HEK293 (cell line): ENCODE data around the gene RPRM.
"Not testable (repeated sequence)": the region's sequence is repeated elsewhere in the genome, so short reads cannot be mapped to it uniquely, and the experiment has no call there.

Source experiments
- CTCF ChIA-PET: fragments of 350-600 bp; formaldehyde crosslinking; extraction: SDS; loops from one replicate; lab custom pipeline; 2021; ENCODE audit warnings: antibody characterized with exemption; lab: Yijun Ruan, JAX
- POLR2A ChIA-PET: fragments of 300-600 bp; formaldehyde crosslinking; extraction: SDS; loops from one replicate; lab custom pipeline; 2020; ENCODE audit warnings: antibody characterized with exemption, inconsistent platforms; lab: Yijun Ruan, JAX
- H3K27ac ChIP-seq: fragments of 200-500 bp; sonication (Bioruptor generic); 2 replicates; pipeline ENCODE4 v1.5.1; 2014; ENCODE audit warnings: low read depth, low read length, control low read depth, inconsistent platforms; ENCODE audit errors: extremely low read depth
- H3K36me3 ChIP-seq, 2 experiments: fragments of 200-500 bp in 1 of 2; sonication (Bioruptor generic) in 1 of 2; 1 replicate in 1 of 2; 2 replicates in 1 of 2; pipeline ENCODE4 v1.5.1; 2014 to 2017; ENCODE audit warnings: inconsistent platforms in 2 of 2, low read length in 2 of 2; ENCODE audit not compliant: control insufficient read depth in 2 of 2, insufficient read depth in 1 of 2
- H3K4me1 ChIP-seq: fragments of 200-500 bp; sonication (Bioruptor generic); 2 replicates; pipeline ENCODE4 v1.5.1; 2014; ENCODE audit warnings: mild to moderate bottlenecking, low read length, inconsistent platforms; ENCODE audit not compliant: control insufficient read depth, insufficient read depth
- H3K4me3 ChIP-seq: 2 replicates; pipeline ENCODE4 v1.5.1; 2011; ENCODE audit warnings: low read depth, mild to moderate bottlenecking, control low read depth, low read length, moderate library complexity
- H3K9me3 ChIP-seq: fragments of 200-500 bp; sonication (Bioruptor generic); 2 replicates; pipeline ENCODE4 v1.5.1; 2014; ENCODE audit warnings: low read depth, low read length, inconsistent platforms; ENCODE audit not compliant: control insufficient read depth, insufficient read depth
- GLIS1 ChIP-seq: fragments of 450-650 bp; formaldehyde crosslinking; IDR thresholded peaks from 2 replicates; pipeline ENCODE4 v1.5.1; 2016; ENCODE audit warnings: missing biosample characterization, missing genetic modification characterization
- KLF1 ChIP-seq: fragments of 450-650 bp; formaldehyde crosslinking; IDR thresholded peaks from 2 replicates; pipeline ENCODE4 v1.5.1; 2016; ENCODE audit warnings: missing biosample characterization, missing genetic modification characterization
- MEIS1 ChIP-seq: sonication (generic); formaldehyde crosslinking; IDR thresholded peaks from 2 replicates; pipeline ENCODE4 v1.8.1; 2022; ENCODE audit warnings: missing genetic modification reagents, mild to moderate bottlenecking, borderline replicate concordance
- PRDM6 ChIP-seq: fragments of 450-650 bp; formaldehyde crosslinking; IDR thresholded peaks from 2 replicates; pipeline ENCODE4 v1.5.1; 2017; ENCODE audit warnings: missing biosample characterization, missing genetic modification characterization
- SP2 ChIP-seq: fragments of 450-650 bp; formaldehyde crosslinking; IDR thresholded peaks from 2 replicates; pipeline ENCODE4 v1.5.1; 2016; ENCODE audit warnings: missing biosample characterization, missing genetic modification characterization
- SP7 ChIP-seq: fragments of 450-650 bp; formaldehyde crosslinking; IDR thresholded peaks from 2 replicates; pipeline ENCODE4 v1.5.1; 2016; ENCODE audit warnings: missing biosample characterization, missing genetic modification characterization
- TCF7L2 ChIP-seq: IDR thresholded peaks from 2 replicates; pipeline ENCODE4 v1.6.1; 2011; ENCODE audit warnings: low read depth, mild to moderate bottlenecking, inconsistent platforms, low read length, moderate library complexity, borderline replicate concordance
- ZBTB17 ChIP-seq: fragments of 450-650 bp; formaldehyde crosslinking; IDR thresholded peaks from 2 replicates; pipeline ENCODE4 v1.5.1; 2016; ENCODE audit warnings: missing biosample characterization, missing genetic modification characterization
- ZBTB8A ChIP-seq: fragments of 450-650 bp; formaldehyde crosslinking; IDR thresholded peaks from 2 replicates; pipeline ENCODE4 v1.5.1; 2016; ENCODE audit warnings: missing biosample characterization, missing genetic modification characterization
- ZNF10 ChIP-seq: fragments of 450-650 bp; formaldehyde crosslinking; IDR thresholded peaks from 2 replicates; pipeline ENCODE4 v1.5.1; 2017; ENCODE audit warnings: missing biosample characterization, missing genetic modification characterization
- ZNF133 ChIP-seq: fragments of 450-650 bp; formaldehyde crosslinking; IDR thresholded peaks from 2 replicates; pipeline ENCODE4 v1.5.1; 2016; ENCODE audit warnings: missing biosample characterization, missing genetic modification characterization
- ZNF146 ChIP-seq: fragments of 450-650 bp; formaldehyde crosslinking; IDR thresholded peaks from 2 replicates; pipeline ENCODE4 v1.5.1; 2016; ENCODE audit warnings: missing biosample characterization, missing genetic modification characterization
- ZNF184 ChIP-seq: fragments of 450-650 bp; IDR thresholded peaks from 2 replicates; pipeline ENCODE4 v1.5.1; 2018; ENCODE audit warnings: missing biosample characterization, mild to moderate bottlenecking, missing genetic modification characterization
- ZNF19 ChIP-seq: fragments of 450-650 bp; formaldehyde crosslinking; IDR thresholded peaks from 2 replicates; pipeline ENCODE4; 2016; ENCODE audit warnings: missing biosample characterization, missing genetic modification characterization, low read depth
- ZNF423 ChIP-seq: fragments of 450-650 bp; formaldehyde crosslinking; IDR thresholded peaks from 2 replicates; pipeline ENCODE4 v1.5.1; 2016; ENCODE audit warnings: missing biosample characterization, missing genetic modification characterization
- ZNF433 ChIP-seq: fragments of 450-650 bp; formaldehyde crosslinking; IDR thresholded peaks from 2 replicates; pipeline ENCODE4 v1.5.1; 2016; ENCODE audit warnings: missing biosample characterization, missing genetic modification characterization, low read depth
- ZNF501 ChIP-seq: fragments of 450-650 bp; formaldehyde crosslinking; IDR thresholded peaks from 2 replicates; pipeline ENCODE4 v1.5.1; 2016; ENCODE audit warnings: missing biosample characterization, missing genetic modification characterization
- ZNF701 ChIP-seq: fragments of 450-650 bp; formaldehyde crosslinking; IDR thresholded peaks from 2 replicates; pipeline ENCODE4 v1.5.1; 2016; ENCODE audit warnings: missing biosample characterization, missing genetic modification characterization
- ZSCAN30 ChIP-seq: fragments of 450-650 bp; IDR thresholded peaks from 2 replicates; pipeline ENCODE4 v1.5.1; 2018; ENCODE audit warnings: missing biosample characterization, mild to moderate bottlenecking, missing genetic modification characterization, moderate library complexity
- TF ChIP-seq, protein P1 (sequence below): fragments of 450-650 bp; formaldehyde crosslinking; IDR thresholded peaks from 2 replicates; pipeline ENCODE4 v1.5.1; 2016; ENCODE audit warnings: missing biosample characterization, missing genetic modification characterization

The RPRM gene

DNA sequence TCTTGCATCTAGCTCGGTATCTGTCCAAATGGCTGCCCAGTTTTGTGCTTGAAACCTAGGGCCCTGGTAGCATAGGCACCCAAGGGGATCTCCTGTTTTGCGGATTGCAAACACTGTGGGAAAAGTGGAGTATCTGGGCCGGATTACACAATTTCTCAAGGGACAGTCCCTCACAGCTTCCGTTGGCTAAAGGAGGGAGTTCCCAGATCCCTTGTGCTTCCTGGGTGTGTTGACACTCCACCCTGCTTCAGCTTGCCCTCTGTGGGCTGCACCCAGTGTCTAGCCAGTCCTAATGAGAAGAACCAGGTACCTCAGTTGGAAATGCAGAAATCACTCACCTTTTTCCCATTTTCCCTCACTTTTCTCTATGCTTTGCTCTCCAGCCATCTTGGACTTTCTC lies 35.5 kb downstream of the RPRM start:
- no peaks in the 10 kb centered on the region for H3K36me3 ChIP-seq
- CTCF ChIA-PET = no interaction called here
- POLR2A ChIA-PET = no interaction called here
- no peak overlapping the region for H3K27ac ChIP-seq
- H3K4me3 ChIP-seq = no peak overlapping the region
- no peaks in the 10 kb centered on the region for H3K4me1 ChIP-seq
- TF ChIP-seq MEIS1 (CRISPR knock-in tag) (no peak), PRDM6 (tag by site-specific recombination) (no peak), ZNF184 (tag by site-specific recombination) (no peak), ZBTB17 (no peak), ZNF501 (tag by site-specific recombination) (no peak), ZNF701 (tag by site-specific recombination) (no peak), ZSCAN30 (tag by site-specific recombination) (no peak), ZNF433 (no peak)
- H3K9me3 ChIP-seq = no peaks in the 10 kb centered on the region

DNA sequence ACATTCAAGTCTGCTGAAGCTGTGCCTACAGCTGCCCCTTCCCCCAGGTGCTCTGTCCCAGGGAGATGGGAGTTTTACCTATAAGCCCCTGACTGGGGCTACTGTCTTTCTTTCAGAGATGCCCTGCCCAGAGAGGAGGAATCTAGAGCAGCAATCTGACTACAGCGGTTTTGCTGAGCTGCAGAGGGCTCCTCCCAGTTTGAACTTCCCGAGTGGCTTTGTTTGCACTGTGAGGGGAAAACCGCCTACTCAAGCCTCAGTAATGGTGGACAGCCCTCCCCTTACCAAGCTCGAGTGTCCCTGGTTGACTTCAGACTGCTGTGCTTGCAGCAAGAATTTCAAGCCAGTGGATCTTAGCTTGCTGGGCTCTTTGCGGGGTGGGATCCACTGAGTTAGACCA lies 35.9 kb downstream of the RPRM start:
- H3K4me1 ChIP-seq, H3K9me3 ChIP-seq, H3K36me3 ChIP-seq, H3K4me3 ChIP-seq, CTCF ChIA-PET, POLR2A ChIA-PET, H3K27ac ChIP-seq: not testable (repeated sequence)

- peak; percentile 89 for TF ChIP-seq ZNF146 (tag by site-specific recombination)
- H3K27ac ChIP-seq, POLR2A ChIA-PET, CTCF ChIA-PET, H3K4me3 ChIP-seq, H3K9me3 ChIP-seq, H3K4me1 ChIP-seq, H3K36me3 ChIP-seq: not testable (repeated sequence)
These were observed 38.5 kb downstream of the RPRM start for GRCh38 chr2:153440090-153440489.

GRCh38 chr2:153433403-153433802 lies 45.2 kb downstream of the RPRM start:
- no peaks in the 10 kb centered on the region for H3K36me3 ChIP-seq
- no peak overlapping the region for H3K27ac ChIP-seq
- no peaks in the 10 kb centered on the region for H3K9me3 ChIP-seq
- H3K4me3 ChIP-seq = no peak overlapping the region
- POLR2A ChIA-PET = no interaction called here
- H3K4me1 ChIP-seq = peaks cover 6% of the 10 kb centered on the region; the same call in 1 of the 2 replicates
- CTCF ChIA-PET = no interaction called here
- TF ChIP-seq SP2 (no peak), ZBTB8A (tag by site-specific recombination) (no peak), GLIS1 (no peak), TCF7L2 (no peak), ZNF423 (tag by site-specific recombination) (no peak), ZNF19 (tag by site-specific recombination) (no peak), SP7 (no peak), KLF1 (tag by site-specific recombination) (no peak), ZNF133 (tag by site-specific recombination) (no peak), ZNF10 (tag by site-specific recombination) (no peak)
- TF ChIP-seq, protein P1, sequence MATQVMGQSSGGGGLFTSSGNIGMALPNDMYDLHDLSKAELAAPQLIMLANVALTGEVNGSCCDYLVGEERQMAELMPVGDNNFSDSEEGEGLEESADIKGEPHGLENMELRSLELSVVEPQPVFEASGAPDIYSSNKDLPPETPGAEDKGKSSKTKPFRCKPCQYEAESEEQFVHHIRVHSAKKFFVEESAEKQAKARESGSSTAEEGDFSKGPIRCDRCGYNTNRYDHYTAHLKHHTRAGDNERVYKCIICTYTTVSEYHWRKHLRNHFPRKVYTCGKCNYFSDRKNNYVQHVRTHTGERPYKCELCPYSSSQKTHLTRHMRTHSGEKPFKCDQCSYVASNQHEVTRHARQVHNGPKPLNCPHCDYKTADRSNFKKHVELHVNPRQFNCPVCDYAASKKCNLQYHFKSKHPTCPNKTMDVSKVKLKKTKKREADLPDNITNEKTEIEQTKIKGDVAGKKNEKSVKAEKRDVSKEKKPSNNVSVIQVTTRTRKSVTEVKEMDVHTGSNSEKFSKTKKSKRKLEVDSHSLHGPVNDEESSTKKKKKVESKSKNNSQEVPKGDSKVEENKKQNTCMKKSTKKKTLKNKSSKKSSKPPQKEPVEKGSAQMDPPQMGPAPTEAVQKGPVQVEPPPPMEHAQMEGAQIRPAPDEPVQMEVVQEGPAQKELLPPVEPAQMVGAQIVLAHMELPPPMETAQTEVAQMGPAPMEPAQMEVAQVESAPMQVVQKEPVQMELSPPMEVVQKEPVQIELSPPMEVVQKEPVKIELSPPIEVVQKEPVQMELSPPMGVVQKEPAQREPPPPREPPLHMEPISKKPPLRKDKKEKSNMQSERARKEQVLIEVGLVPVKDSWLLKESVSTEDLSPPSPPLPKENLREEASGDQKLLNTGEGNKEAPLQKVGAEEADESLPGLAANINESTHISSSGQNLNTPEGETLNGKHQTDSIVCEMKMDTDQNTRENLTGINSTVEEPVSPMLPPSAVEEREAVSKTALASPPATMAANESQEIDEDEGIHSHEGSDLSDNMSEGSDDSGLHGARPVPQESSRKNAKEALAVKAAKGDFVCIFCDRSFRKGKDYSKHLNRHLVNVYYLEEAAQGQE = no peak
